ENCODE results near the gene PSMC5. TPM values are rescaled to one million over a fixed set of nuclear protein-coding genes. Genes with fewer than 3 reads are reported as not detected.
A peak's percentile ranks its signal among the peaks of the same experiment; 100 is the strongest.
"Not testable (repeated sequence)": the region's sequence is repeated elsewhere in the genome, so short reads cannot be mapped to it uniquely, and the experiment has no call there.

PSMC5 gene
- total RNA-seq, 1 donor from 2014 or later = 124 TPM

DNA sequence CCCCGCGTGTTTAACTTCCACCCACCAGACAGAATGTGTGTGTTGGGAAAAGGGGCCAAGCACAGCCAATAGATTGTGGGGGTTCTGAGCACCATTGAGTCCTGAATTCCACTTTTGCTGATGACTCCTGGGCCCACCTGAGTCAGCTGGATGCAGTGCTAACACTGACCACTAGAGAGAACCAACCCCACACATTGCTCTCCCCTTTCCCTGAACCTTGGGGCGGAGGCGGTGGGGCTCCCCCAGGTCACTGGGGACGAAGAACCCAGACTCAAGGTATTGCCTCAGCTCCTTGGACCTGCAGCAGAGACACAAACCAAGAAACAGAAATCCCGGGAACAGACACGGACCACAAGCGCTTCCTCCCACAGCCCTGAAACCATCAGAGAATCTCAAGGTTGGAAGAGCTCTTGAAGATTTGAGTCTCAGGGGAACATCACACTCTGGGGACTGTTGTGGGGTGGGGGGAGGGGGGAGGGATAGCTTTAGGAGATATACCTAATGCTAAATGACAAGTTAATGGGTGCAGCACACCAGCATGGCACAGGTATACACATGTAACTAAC lies 46.9 kb downstream of the PSMC5 start:
- H3K9me3 Mint-ChIP-seq (ENCODE audit: unreplicated experiment); H3K4me1 Mint-ChIP-seq (ENCODE audit: unreplicated experiment); H3K4me3 Mint-ChIP-seq (ENCODE audit: unreplicated experiment); H3K27me3 Mint-ChIP-seq (ENCODE audit: unreplicated experiment); DNase-seq (ENCODE audit: low spot score); H3K36me3 Mint-ChIP-seq (ENCODE audit: low read depth, unreplicated experiment); H3K27ac Mint-ChIP-seq (ENCODE audit: unreplicated experiment): not testable (repeated sequence)

DNA sequence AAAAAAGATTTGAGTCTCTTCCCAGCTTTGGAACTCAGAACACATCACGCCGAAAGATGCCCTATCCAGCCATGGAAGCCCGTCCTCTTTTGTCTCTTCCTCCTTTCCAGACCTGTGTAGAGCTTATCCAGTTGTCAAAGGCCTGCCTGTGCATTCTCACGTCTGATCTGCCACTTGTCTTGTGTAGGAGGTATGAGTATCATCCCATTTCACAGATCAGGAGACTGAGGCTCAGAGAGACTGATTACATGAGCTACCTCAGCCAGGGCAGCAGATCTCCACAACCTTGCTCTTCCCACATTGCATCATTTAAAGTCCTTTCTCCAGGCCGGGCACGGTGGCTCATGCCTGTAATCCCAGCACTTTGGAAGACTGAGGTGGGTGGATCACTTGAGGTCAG lies 47.5 kb downstream of the PSMC5 start:
- H3K4me3 Mint-ChIP-seq (ENCODE audit: unreplicated experiment) = peak overlapping the region; percentile 11
- not testable (repeated sequence) for H3K9me3 Mint-ChIP-seq (ENCODE audit: unreplicated experiment); H3K4me1 Mint-ChIP-seq (ENCODE audit: unreplicated experiment); H3K27me3 Mint-ChIP-seq (ENCODE audit: unreplicated experiment); H3K36me3 Mint-ChIP-seq (ENCODE audit: low read depth, unreplicated experiment); H3K27ac Mint-ChIP-seq (ENCODE audit: unreplicated experiment); DNase-seq (ENCODE audit: low spot score)

DNA sequence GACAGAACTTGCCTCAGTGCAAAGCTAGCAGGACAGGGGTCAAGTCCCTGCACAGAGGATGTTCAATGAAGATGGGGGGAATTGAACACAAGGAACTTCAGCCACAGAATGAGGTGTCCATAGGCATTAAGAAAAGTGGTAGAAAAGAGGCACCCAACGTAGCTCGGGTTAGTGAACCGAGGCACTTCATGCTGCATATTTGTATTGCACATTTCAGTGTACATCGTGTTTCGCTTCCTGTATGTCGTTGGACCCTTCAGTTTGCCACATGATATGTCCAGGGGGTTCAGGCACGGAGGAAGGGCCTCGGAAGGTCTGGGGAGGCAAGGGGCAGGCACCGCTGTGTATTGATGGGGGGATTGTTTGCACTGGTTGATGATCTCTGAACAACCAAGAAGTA lies 51.2 kb downstream of the PSMC5 start:
- H3K36me3 Mint-ChIP-seq (ENCODE audit: low read depth, unreplicated experiment); H3K9me3 Mint-ChIP-seq (ENCODE audit: unreplicated experiment); H3K27me3 Mint-ChIP-seq (ENCODE audit: unreplicated experiment); H3K27ac Mint-ChIP-seq (ENCODE audit: unreplicated experiment); H3K4me3 Mint-ChIP-seq (ENCODE audit: unreplicated experiment); DNase-seq (ENCODE audit: low spot score): not testable (repeated sequence)
- peaks cover 12% of the 10 kb centered on the region for H3K4me1 Mint-ChIP-seq (ENCODE audit: unreplicated experiment)

DNA sequence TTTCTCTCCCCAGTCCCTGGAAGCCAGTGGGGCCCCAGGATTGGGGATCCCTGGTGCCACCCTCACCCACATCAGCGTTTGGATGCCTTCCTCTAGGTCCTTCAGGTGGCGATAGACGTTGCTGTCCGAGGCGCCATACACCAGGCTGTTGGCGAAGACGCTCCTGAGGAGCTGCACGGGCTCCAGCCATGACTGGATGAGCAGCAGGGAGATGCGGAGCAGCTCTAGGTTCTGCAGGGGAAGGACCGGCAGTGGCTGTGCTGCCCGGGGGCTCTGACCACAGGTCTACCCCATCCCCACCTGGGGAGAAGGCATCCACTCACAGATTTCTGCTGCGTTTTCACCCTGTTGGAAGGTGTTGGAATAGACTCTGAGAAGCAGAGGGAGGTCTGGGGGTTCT lies 53.5 kb downstream of the PSMC5 start:
- H3K4me3 Mint-ChIP-seq (ENCODE audit: unreplicated experiment) = no peak overlapping the region
- H3K27ac Mint-ChIP-seq (ENCODE audit: unreplicated experiment) = no peak overlapping the region
- H3K9me3 Mint-ChIP-seq (ENCODE audit: unreplicated experiment) = no peaks in the 10 kb centered on the region
- H3K27me3 Mint-ChIP-seq (ENCODE audit: unreplicated experiment) = peaks cover 4% of the 10 kb centered on the region
- peaks cover 12% of the 10 kb centered on the region for H3K4me1 Mint-ChIP-seq (ENCODE audit: unreplicated experiment)
- TF ChIP-seq, protein P1, sequence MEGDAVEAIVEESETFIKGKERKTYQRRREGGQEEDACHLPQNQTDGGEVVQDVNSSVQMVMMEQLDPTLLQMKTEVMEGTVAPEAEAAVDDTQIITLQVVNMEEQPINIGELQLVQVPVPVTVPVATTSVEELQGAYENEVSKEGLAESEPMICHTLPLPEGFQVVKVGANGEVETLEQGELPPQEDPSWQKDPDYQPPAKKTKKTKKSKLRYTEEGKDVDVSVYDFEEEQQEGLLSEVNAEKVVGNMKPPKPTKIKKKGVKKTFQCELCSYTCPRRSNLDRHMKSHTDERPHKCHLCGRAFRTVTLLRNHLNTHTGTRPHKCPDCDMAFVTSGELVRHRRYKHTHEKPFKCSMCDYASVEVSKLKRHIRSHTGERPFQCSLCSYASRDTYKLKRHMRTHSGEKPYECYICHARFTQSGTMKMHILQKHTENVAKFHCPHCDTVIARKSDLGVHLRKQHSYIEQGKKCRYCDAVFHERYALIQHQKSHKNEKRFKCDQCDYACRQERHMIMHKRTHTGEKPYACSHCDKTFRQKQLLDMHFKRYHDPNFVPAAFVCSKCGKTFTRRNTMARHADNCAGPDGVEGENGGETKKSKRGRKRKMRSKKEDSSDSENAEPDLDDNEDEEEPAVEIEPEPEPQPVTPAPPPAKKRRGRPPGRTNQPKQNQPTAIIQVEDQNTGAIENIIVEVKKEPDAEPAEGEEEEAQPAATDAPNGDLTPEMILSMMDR (IDR thresholded peaks at IDR 0.05; ENCODE audit: unreplicated experiment) = no peak
- no peaks in the 10 kb centered on the region for H3K36me3 Mint-ChIP-seq (ENCODE audit: low read depth, unreplicated experiment)
- no peak for DNase-seq (ENCODE audit: low spot score)

GRCh38 chr17:63881337-63881736 lies 54.1 kb downstream of the PSMC5 start:
- not testable (repeated sequence) for H3K27me3 Mint-ChIP-seq (ENCODE audit: unreplicated experiment); H3K27ac Mint-ChIP-seq (ENCODE audit: unreplicated experiment); H3K36me3 Mint-ChIP-seq (ENCODE audit: low read depth, unreplicated experiment); H3K4me3 Mint-ChIP-seq (ENCODE audit: unreplicated experiment); H3K9me3 Mint-ChIP-seq (ENCODE audit: unreplicated experiment)
- peak; percentile 57 for DNase-seq (ENCODE audit: low spot score)
- H3K4me1 Mint-ChIP-seq (ENCODE audit: unreplicated experiment) = peaks cover 12% of the 10 kb centered on the region

Other genes starting within 250 kb of the PSMC5 start
- gene TACO1, start 226.5 kb upstream of the PSMC5 start, total RNA-seq (ENCODE audit: unreplicated experiment) = 19.4 TPM
- 112 TPM for gene MAP3K3, start 205.0 kb upstream of the PSMC5 start, total RNA-seq (ENCODE audit: unreplicated experiment)
- gene LIMD2, start 127.3 kb upstream of the PSMC5 start, total RNA-seq (ENCODE audit: unreplicated experiment) = 132 TPM
- gene STRADA, start 85.6 kb upstream of the PSMC5 start, total RNA-seq (ENCODE audit: unreplicated experiment) = 51.8 TPM
- gene CCDC47, start 53.8 kb upstream of the PSMC5 start, total RNA-seq (ENCODE audit: unreplicated experiment) = 58.0 TPM
- 110 TPM for gene DDX42, start 53.3 kb upstream of the PSMC5 start, total RNA-seq (ENCODE audit: unreplicated experiment)
- gene FTSJ3, start 232 bp downstream of the PSMC5 start, total RNA-seq (ENCODE audit: unreplicated experiment) = 48.6 TPM
- 57.3 TPM for gene SMARCD2, start 15.3 kb downstream of the PSMC5 start, total RNA-seq (ENCODE audit: unreplicated experiment)
- not detected for gene CSH2, start 46.2 kb downstream of the PSMC5 start, total RNA-seq (ENCODE audit: unreplicated experiment)
- gene GH2, start 54.5 kb downstream of the PSMC5 start, total RNA-seq (ENCODE audit: unreplicated experiment) = not detected
- not detected for gene CSH1, start 69.1 kb downstream of the PSMC5 start, total RNA-seq (ENCODE audit: unreplicated experiment)
- gene CSHL1, start 83.8 kb downstream of the PSMC5 start, total RNA-seq (ENCODE audit: unreplicated experiment) = not detected
- gene GH1, start 91.4 kb downstream of the PSMC5 start, total RNA-seq (ENCODE audit: unreplicated experiment) = not detected
- gene CD79B, start 104.9 kb downstream of the PSMC5 start, total RNA-seq (ENCODE audit: unreplicated experiment) = 3.4 TPM
- gene SCN4A, start 145.5 kb downstream of the PSMC5 start, total RNA-seq (ENCODE audit: unreplicated experiment) = 0.95 TPM
- gene PRR29, start 170.9 kb downstream of the PSMC5 start, total RNA-seq (ENCODE audit: unreplicated experiment) = 25.3 TPM
- 52.1 TPM for gene ICAM2, start 193.2 kb downstream of the PSMC5 start, total RNA-seq (ENCODE audit: unreplicated experiment)